ENCODE data around the gene PSME2.

Gene PSME2

GRCh38 chr14:24156840-24157239 is 10.4 kb upstream of the PSME2 start:
- DNase-seq (ENCODE audit: low spot score) = no peak

DNA sequence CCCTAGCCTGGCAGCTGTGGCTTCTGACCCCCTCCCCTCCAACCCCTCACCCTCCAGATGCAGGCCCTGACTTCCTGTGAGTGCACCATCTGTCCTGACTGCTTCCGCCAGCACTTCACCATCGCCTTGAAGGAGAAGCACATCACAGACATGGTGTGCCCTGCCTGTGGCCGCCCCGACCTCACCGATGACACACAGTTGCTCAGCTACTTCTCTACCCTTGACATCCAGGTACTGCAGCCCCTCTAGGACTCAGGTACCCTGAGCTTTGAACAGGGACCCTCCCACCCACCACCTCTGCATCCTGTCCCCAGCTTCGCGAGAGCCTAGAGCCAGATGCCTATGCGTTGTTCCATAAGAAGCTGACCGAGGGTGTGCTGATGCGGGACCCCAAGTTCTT is 8.7 kb upstream of the PSME2 start:
- DNase-seq (ENCODE audit: low spot score) = no peak

DNA sequence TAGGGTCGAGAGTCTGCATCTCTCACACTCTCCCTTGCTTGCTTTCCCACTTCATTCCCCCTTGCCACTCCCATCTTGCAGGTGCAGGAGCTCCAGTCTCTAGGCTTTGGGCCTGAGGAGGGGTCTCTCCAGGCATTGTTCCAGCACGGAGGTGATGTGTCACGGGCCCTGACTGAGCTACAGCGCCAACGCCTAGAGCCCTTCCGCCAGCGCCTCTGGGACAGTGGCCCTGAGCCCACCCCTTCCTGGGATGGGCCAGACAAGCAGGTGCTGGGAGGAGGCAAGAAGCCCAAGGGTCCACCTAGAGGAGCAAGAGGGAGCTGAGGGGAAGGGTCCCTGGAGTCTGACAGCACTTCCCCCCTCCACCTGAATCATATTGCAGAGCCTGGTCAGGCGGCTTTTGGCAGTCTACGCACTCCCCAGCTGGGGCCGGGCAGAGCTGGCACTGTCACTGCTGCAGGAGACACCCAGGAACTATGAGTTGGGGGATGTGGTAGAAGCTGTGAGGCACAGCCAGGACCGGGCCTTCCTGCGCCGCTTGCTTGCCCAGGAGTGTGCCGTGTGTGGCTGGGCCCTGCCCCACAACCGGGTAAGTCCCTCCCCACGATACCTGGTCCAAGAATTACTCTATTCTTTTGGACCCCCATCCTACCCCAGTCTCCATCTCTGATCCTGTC is 5.1 kb upstream of the PSME2 start:
- no peak for DNase-seq (ENCODE audit: low spot score)

GRCh38 chr14:24150993-24151392 is 4.6 kb upstream of the PSME2 start:
- no peak for DNase-seq (ENCODE audit: low spot score)

DNA sequence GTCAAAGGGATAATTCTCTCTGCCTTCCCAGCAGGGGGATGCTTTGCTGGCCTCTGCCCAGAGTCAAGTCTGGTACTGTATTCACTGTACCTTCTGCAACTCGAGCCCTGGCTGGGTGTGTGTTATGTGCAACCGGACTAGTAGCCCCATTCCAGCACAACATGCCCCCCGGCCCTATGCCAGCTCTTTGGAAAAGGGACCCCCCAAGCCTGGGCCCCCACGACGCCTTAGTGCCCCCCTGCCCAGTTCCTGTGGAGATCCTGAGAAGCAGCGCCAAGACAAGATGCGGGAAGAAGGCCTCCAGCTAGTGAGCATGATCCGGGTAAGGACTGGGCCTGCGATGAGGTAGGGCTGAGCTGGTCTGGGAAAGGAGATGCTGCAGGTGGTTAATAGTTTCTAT is 4.2 kb upstream of the PSME2 start:
- DNase-seq (ENCODE audit: low spot score) = no peak

DNA sequence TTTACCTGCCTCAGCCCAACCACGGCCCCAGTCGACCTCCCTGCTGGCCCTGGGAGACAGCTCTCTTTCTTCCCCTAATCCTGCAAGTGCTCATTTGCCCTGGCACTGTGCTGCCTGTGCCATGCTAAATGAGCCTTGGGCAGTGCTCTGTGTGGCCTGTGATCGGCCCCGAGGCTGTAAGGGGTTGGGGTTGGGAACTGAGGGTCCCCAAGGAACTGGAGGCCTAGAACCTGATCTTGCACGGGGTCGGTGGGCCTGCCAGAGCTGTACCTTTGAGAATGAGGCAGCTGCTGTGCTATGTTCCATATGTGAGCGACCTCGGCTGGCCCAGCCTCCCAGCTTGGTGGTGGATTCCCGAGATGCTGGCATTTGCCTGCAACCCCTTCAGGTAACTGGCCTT is 3.7 kb upstream of the PSME2 start:
- no peak for DNase-seq (ENCODE audit: low spot score)

DNA sequence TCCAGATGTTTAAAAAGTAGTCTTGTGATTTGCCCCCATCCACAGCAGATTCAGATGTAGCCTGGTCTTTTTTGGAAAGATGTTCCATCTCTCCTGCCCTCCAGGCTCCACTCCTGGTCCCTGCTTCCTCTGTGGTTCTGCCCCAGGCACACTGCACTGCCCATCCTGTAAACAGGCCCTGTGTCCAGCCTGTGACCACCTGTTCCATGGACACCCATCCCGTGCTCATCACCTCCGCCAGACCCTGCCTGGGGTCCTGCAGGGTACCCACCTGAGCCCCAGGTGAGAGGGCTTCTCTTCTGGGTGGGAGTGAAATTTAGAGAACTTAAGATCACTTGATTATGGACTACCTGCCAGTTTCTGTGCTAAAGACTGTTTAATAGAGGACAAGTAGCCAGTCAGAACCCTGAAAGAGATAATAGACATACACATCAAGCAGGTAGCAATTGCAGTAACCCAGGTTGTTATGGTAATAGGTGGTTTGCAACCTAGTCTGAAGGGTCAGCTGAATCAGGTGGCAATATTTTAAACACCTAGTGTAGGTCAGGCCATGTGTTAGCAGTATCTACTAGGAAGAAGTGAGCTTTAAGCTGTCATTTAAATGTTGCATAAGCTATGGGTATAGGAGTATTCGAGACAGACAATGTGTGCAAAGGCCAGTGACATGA is 3.0 kb upstream of the PSME2 start:
- no peak for DNase-seq (ENCODE audit: low spot score)

GRCh38 chr14:24147761-24148428 is 1.5 kb upstream of the PSME2 start:
- DNase-seq (ENCODE audit: low spot score) = no peak

GRCh38 chr14:24146978-24147760 is 759 bp upstream of the PSME2 start, which contains the start of gene RNF31:
TSS of gene RNF31 (plus strand) at chr14:24147498. CDS start at chr14:24147699, 201 bp downstream.
- peak; percentile 99 for DNase-seq (ENCODE audit: low spot score)

DNA sequence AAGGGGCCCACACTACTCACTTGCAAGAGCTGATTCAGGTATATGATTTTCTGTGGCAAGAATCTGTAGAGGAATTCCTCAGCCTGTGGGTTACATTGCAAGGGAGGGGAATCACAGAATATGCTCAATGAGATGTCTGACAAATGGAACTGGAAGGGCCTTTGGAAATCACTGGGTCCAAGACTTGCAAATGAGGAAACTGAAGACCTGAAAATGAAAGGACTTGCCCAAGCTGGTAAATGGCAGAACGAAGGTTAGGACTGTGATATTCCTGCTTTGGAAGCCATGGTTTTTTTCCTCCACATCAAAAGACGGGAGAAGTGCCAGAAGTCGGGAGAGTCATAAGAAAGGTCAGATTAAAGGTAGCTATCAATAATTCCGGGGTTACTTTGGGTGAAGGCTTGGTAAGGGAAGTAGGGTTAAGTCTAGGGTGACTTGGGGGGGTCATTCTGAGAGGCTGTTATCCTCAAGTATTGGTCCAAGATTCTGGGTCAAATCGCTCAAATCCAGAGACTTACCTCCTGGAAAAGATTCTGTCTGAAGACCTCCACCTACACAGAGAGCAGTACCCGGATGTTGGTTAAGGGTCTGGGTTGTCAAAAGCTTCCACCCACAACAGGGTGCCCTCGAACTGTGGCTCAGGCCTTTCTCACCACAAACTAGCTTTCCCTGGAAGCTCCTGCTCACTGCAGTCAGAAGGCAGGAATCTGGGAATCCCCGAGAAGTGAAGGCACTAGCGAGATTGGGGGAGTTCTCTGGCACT is 539 bp downstream of the PSME2 start:
- peak; percentile 57 for DNase-seq (ENCODE audit: low spot score)

DNA sequence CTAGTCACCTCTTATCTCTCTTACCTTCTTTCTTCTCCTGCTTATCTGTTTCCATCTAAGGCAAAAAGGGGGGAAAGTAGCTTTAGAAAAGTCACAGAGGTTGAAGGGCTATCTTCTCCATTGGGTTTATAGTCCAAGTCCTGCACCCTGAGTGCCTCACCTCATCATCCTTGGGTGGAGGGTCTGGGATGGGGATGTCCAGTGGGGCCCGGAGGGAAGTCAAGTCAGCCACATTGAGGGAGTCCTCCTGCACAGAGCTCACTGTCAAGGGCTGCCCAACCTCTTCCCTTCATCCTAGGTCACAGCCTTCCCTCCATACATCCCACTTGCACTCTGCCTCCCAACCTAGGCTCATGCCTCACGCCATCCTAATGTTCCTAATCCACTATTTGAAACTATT is 1.2 kb downstream of the PSME2 start:
- no peak for DNase-seq (ENCODE audit: low spot score)

GRCh38 chr14:24144451-24144850 is 2.0 kb downstream of the PSME2 start:
- no peak for DNase-seq (ENCODE audit: low spot score)

DNA sequence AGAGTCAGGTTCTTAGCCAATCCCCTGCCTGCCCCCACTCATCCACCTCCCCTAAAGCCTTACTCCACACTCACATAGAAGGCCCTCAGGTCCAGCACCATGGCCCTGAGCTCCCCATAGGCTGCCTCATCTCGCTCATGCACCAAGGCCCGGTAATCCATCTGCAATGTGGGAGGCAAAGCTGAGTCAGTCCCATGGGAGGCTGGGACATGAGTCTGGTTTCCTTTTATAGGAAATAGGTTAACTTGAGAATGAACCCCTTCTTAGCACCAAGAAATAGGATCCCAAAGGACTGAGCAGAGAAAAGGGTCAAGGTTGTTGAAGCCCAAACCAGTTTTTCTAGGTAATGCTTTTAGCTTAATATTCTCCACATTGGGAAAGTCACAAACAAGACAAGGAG is 2.9 kb downstream of the PSME2 start:
- DNase-seq (ENCODE audit: low spot score) = no peak

- DNase-seq (ENCODE audit: low spot score) = peak; percentile 100
Observed at GRCh38 chr14:24141097-24141880, 5.1 kb downstream of the PSME2 start, which contains the start of gene EMC9. TSS of gene EMC9 (minus strand) at chr14:24141591. CDS start at chr14:24141304, 287 bp downstream.

DNA sequence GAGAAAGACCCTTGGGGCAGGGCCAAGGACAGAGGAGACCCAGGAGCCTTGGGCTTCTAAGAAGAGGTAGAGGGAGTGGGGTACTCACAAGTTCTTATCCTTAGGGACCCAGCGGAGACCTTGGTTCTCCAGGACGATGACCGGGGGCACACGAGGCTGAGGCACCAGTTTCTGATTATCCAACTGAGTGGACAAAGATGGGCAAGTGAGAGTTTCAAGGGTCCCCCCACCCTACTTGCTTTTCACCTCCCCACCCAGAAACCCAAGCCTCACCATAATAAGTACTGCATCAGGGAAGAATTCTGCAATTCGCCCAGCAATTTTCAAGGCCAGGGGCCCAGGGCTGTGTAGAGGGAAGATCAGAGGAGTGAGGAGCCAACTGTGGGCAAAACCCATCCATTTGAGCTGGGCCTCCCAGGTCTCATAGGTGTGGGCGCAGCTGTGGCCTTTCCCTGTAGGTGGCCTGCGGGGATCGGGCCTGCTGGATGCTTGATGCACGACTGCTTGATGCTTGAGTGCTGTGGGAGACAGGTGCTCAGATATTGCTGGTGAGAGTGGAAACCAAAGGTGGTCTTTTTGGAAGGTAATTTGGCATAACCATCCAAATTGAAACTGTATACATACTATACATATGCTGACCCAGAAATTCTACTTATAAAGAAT is 7.0 kb downstream of the PSME2 start:
- DNase-seq (ENCODE audit: low spot score) = no peak

- no peak for DNase-seq (ENCODE audit: low spot score)
Observed at GRCh38 chr14:24138396-24139271, 7.8 kb downstream of the PSME2 start.

GRCh38 chr14:24137529-24138395 is 8.6 kb downstream of the PSME2 start:
- DNase-seq (ENCODE audit: low spot score) = no peak
